ENCODE results near the gene C1orf115. TPM values are rescaled to one million over a fixed set of nuclear protein-coding genes. Genes with fewer than 3 reads are reported as not detected.
"Not testable (repeated sequence)": the region's sequence is repeated elsewhere in the genome, so short reads cannot be mapped to it uniquely, and the experiment has no call there.

Gene C1orf115
- total and polyA plus RNA-seq, 9 of the 15 experiments (the other 6 are each of a cell fraction or from before 2014, with no cell fraction given), result not detected

GRCh38 chr1:220711056-220711809, 21.1 kb downstream of the C1orf115 start:
- Histone ChIP-seq H3K9ac (ENCODE audit: insufficient read depth in 1 of 2, low read depth in 2 of 2, low read length in 2 of 2) (no peak overlapping the region), H3K4me2 (ENCODE audit: insufficient read depth, low read length) (no peak overlapping the region), H3K79me2 (ENCODE audit: control insufficient read depth, insufficient read depth, low read length) (no peaks in the 10 kb centered on the region), H3K27me3 (ENCODE audit: control insufficient read depth in 2 of 2, insufficient read depth in 2 of 2, low read length in 2 of 2) (peaks cover 0 to 9% of the 10 kb centered on the region in 2 experiments; a peak in 3 of 5 replicates), H3K4me1 (replicated peaks in 1 of 2; ENCODE audit: control insufficient read depth in 2 of 2, insufficient read depth in 2 of 2, low read length in 2 of 2) (no peaks in the 10 kb centered on the region), H3K36me3 (ENCODE audit: control insufficient read depth, insufficient read depth, low read length) (no peaks in the 10 kb centered on the region), H3K4me3 (no peak overlapping the region), H3K27ac (ENCODE audit: extremely low read depth, low read depth, low read length) (no peak overlapping the region), H3K9me1 (ENCODE audit: control insufficient read depth, insufficient read depth, low read length) (no peaks in the 10 kb centered on the region), H4K20me1 (replicated peaks; ENCODE audit: control insufficient read depth, insufficient read depth, low read length) (no peaks in the 10 kb centered on the region), H3K9me3 (replicated peaks; ENCODE audit: control insufficient read depth, insufficient read depth, low read depth, low read length) (no peaks in the 10 kb centered on the region), H2AFZ (ENCODE audit: low read depth, low read length) (no peak overlapping the region)
- no TSS peak for BruUV-seq (replicated peaks)
- ATAC-seq, result no peak; the same call in 1 of the 3 replicates
- WGBS (ENCODE audit: insufficient coverage, low coverage, missing lambda C conversion rate), result 4% methylated on average over 9 of the region's 9 CpGs
- in situ Hi-C loops (cut with MboI) (no loop called here), intact Hi-C loops (cut with micrococcal nuclease) (no loop called here)
- ChIA-PET POLR2A (no interaction called here), CTCF (ENCODE audit: low intra/inter-chr PET ratio) (no interaction called here)
- DNase-seq (ENCODE audit: extremely low read depth in 1 of 4, low spot score in 3 of 4), result no peak
- FAIRE-seq, result no peak
- peak; percentile 74 for TF ChIP-seq SPI1 (IDR thresholded peaks at IDR 0.05; ENCODE audit: borderline replicate concordance, low read depth, low read length)
- TF ChIP-seq HNRNPL (IDR thresholded peaks at IDR 0.05; ENCODE audit: low read depth, low read length), result no peak

GRCh38 chr1:220715986-220716385, 25.8 kb downstream of the C1orf115 start:
- 7% methylated on average over 5 of the region's 5 CpGs for WGBS (ENCODE audit: insufficient coverage, low coverage, missing lambda C conversion rate)
- DNase-seq (ENCODE audit: extremely low read depth in 1 of 4, low spot score in 3 of 4); H3K4me2 ChIP-seq (ENCODE audit: insufficient read depth, low read length); POLR2A ChIA-PET; in situ Hi-C loops (cut with MboI); H3K36me3 ChIP-seq (ENCODE audit: control insufficient read depth, insufficient read depth, low read length); FAIRE-seq; H3K9ac ChIP-seq (ENCODE audit: insufficient read depth in 1 of 2, low read depth in 2 of 2, low read length in 2 of 2); intact Hi-C loops (cut with micrococcal nuclease); H3K4me3 ChIP-seq; H2AFZ ChIP-seq (ENCODE audit: low read depth, low read length); H3K27me3 ChIP-seq (ENCODE audit: control insufficient read depth in 2 of 2, insufficient read depth in 2 of 2, low read length in 2 of 2); H3K9me1 ChIP-seq (ENCODE audit: control insufficient read depth, insufficient read depth, low read length); H3K4me1 ChIP-seq (replicated peaks in 1 of 2; ENCODE audit: control insufficient read depth in 2 of 2, insufficient read depth in 2 of 2, low read length in 2 of 2); H3K79me2 ChIP-seq (ENCODE audit: control insufficient read depth, insufficient read depth, low read length); CTCF ChIA-PET (ENCODE audit: low intra/inter-chr PET ratio); H3K27ac ChIP-seq (ENCODE audit: extremely low read depth, low read depth, low read length); H4K20me1 ChIP-seq (replicated peaks; ENCODE audit: control insufficient read depth, insufficient read depth, low read length); BruUV-seq (replicated peaks); ATAC-seq; H3K9me3 ChIP-seq (replicated peaks; ENCODE audit: control insufficient read depth, insufficient read depth, low read depth, low read length): not testable (repeated sequence)
